Duodenal mucosa (tissue), 2 donors: ENCODE data around the gene NRXN3.

Experiments used
- H3K27ac ChIP-seq: one replicate; pipeline ENCODE4 v1.7.0; 2013; ENCODE audit warnings: low read depth, low read length
- H3K27me3 ChIP-seq, 2 donors: one replicate each; pipeline ENCODE4 v1.7.0; 2013; ENCODE audit warnings: low read length in 2 of 2, control low read depth in 1 of 2; ENCODE audit not compliant: insufficient read depth in 2 of 2, control insufficient read depth in 1 of 2
- H3K36me3 ChIP-seq, 2 donors: one replicate each; pipeline ENCODE4 v1.7.0; 2013; ENCODE audit warnings: low read length in 2 of 2, control low read depth in 1 of 2; ENCODE audit not compliant: insufficient read depth in 2 of 2, control insufficient read depth in 1 of 2
- H3K4me1 ChIP-seq, 2 donors: one replicate each; pipeline ENCODE4 v1.7.0; 2013; ENCODE audit warnings: low read length in 2 of 2, control low read depth in 1 of 2; ENCODE audit not compliant: insufficient read depth in 2 of 2, control insufficient read depth in 1 of 2
- H3K4me3 ChIP-seq, 2 donors: one replicate each; pipeline ENCODE4 v1.7.0; 2013; ENCODE audit warnings: low read length in 2 of 2, low read depth in 1 of 2
- H3K9ac ChIP-seq, 2 donors: one replicate each; pipeline ENCODE4 v1.7.0; 2013; ENCODE audit warnings: low read length in 2 of 2, low read depth in 1 of 2
- H3K9me3 ChIP-seq, 2 donors: one replicate each; pipeline ENCODE4 v1.7.0; 2013; ENCODE audit warnings: low read length in 2 of 2, control low read depth in 1 of 2; ENCODE audit not compliant: control insufficient read depth in 1 of 2

The NRXN3 gene

GRCh38 chr14:79855789-79856188 lies 1685.6 kb downstream of the NRXN3 start:
- Histone ChIP-seq H3K9me3 (no peaks in the 10 kb centered on the region), H3K9ac (no peak overlapping the region), H3K27me3 (no peaks in the 10 kb centered on the region), H3K4me3 (no peak overlapping the region), H3K4me1 (no peaks in the 10 kb centered on the region), H3K27ac (no peak overlapping the region), H3K36me3 (no peaks in the 10 kb centered on the region)

DNA sequence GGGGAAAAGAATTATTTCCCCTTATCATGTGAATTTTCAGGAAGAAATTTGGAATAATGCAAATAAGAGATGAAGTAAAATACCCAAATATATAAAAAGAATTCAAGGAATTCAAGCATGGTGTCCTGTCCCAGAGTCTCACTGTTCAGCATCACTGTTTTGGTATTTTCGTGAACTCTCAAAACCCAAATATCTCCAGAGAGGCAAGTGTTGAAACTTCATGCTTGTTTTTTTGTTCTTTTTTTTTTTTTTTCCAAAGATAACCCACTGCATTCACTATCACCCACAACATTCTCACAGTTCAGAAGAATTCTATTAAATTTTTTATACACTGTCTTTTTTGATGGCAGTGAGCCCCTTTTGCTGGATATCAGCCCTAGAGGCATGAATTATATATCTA lies 1686.2 kb downstream of the NRXN3 start:
- Histone ChIP-seq H3K9me3 (no peaks in the 10 kb centered on the region), H3K36me3 (no peaks in the 10 kb centered on the region), H3K4me1 (no peaks in the 10 kb centered on the region), H3K9ac (no peak overlapping the region), H3K4me3 (no peak overlapping the region), H3K27me3 (no peaks in the 10 kb centered on the region), H3K27ac (no peak overlapping the region)

- no peaks in the 10 kb centered on the region for H3K27me3 ChIP-seq
- H3K9me3 ChIP-seq = no peaks in the 10 kb centered on the region
- H3K36me3 ChIP-seq = no peaks in the 10 kb centered on the region
- no peaks in the 10 kb centered on the region for H3K4me1 ChIP-seq
- no peak overlapping the region for H3K4me3 ChIP-seq
- no peak overlapping the region for H3K9ac ChIP-seq
- no peak overlapping the region for H3K27ac ChIP-seq
These were observed 1690.9 kb downstream of the NRXN3 start for GRCh38 chr14:79861111-79861510.

DNA sequence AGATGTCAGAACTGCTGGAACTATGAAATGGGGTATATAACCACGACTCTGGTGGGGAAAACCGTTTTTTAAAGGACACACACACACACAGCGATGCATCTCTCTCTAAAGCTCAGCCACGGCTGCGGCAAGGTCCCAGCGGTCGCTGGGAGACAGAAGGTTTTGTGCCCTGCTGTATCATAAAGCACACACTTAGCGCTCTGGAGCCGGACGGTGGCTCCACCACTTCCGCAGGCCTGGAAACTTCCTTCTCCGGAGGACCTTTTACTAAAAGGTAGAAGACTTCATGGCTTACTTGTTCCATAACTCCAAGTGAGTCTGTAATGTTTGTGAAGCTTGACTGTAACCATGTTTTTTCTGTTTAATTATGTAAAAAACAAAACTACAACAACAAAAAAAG lies 1691.9 kb downstream of the NRXN3 start:
- no peaks in the 10 kb centered on the region for H3K9me3 ChIP-seq
- H3K36me3 ChIP-seq = no peaks in the 10 kb centered on the region
- no peak overlapping the region for H3K4me3 ChIP-seq
- no peaks in the 10 kb centered on the region for H3K27me3 ChIP-seq
- no peaks in the 10 kb centered on the region for H3K4me1 ChIP-seq
- no peak overlapping the region for H3K27ac ChIP-seq
- H3K9ac ChIP-seq = no peak overlapping the region

GRCh38 chr14:79871136-79871535 lies 1701.0 kb downstream of the NRXN3 start:
- Histone ChIP-seq H3K9me3 (no peaks in the 10 kb centered on the region), H3K36me3 (no peaks in the 10 kb centered on the region), H3K27me3 (no peaks in the 10 kb centered on the region), H3K27ac (no peak overlapping the region), H3K4me3 (no peak overlapping the region), H3K4me1 (no peaks in the 10 kb centered on the region), H3K9ac (no peak overlapping the region)

GRCh38 chr14:79878229-79878628 lies 1708.1 kb downstream of the NRXN3 start:
- no peaks in the 10 kb centered on the region for H3K9me3 ChIP-seq
- H3K27ac ChIP-seq = no peak overlapping the region
- H3K36me3 ChIP-seq = no peaks in the 10 kb centered on the region
- no peaks in the 10 kb centered on the region for H3K27me3 ChIP-seq
- no peaks in the 10 kb centered on the region for H3K4me1 ChIP-seq
- no peak overlapping the region for H3K9ac ChIP-seq
- no peak overlapping the region for H3K4me3 ChIP-seq

- no peak overlapping the region for H3K4me3 ChIP-seq
- no peaks in the 10 kb centered on the region for H3K4me1 ChIP-seq
- no peak overlapping the region for H3K9ac ChIP-seq
- no peak overlapping the region for H3K27ac ChIP-seq
- H3K9me3 ChIP-seq = no peaks in the 10 kb centered on the region
- H3K27me3 ChIP-seq = no peaks in the 10 kb centered on the region
- no peaks in the 10 kb centered on the region for H3K36me3 ChIP-seq
These were observed 1708.6 kb downstream of the NRXN3 start for GRCh38 chr14:79878785-79879184.

GRCh38 chr14:79881299-79881698 lies 1711.1 kb downstream of the NRXN3 start:
- no peaks in the 10 kb centered on the region for H3K9me3 ChIP-seq
- no peak overlapping the region for H3K9ac ChIP-seq

GRCh38 chr14:79890527-79890926 lies 1720.4 kb downstream of the NRXN3 start:
- no peaks in the 10 kb centered on the region for H3K27me3 ChIP-seq
- H3K9ac ChIP-seq = no peak overlapping the region
- no peaks in the 10 kb centered on the region for H3K9me3 ChIP-seq
- H3K4me1 ChIP-seq = peaks cover 0 to 1% of the 10 kb centered on the region in 2 donors
- no peak overlapping the region for H3K27ac ChIP-seq
- H3K4me3 ChIP-seq = no peak overlapping the region
- no peaks in the 10 kb centered on the region for H3K36me3 ChIP-seq

More at GRCh38 chr14:79881299-79881698, 1711.1 kb downstream of the NRXN3 start:
- Histone ChIP-seq H3K27me3 (no peaks in the 10 kb centered on the region), H3K4me3 (no peak overlapping the region), H3K4me1 (no peaks in the 10 kb centered on the region), H3K27ac (no peak overlapping the region), H3K36me3 (no peaks in the 10 kb centered on the region)

- H3K4me1 ChIP-seq = peaks cover 0 to 11% of the 10 kb centered on the region in 2 donors
- H3K36me3 ChIP-seq = no peaks in the 10 kb centered on the region
- no peak overlapping the region for H3K9ac ChIP-seq
- H3K27me3 ChIP-seq = no peaks in the 10 kb centered on the region
- H3K27ac ChIP-seq = no peak overlapping the region
- no peaks in the 10 kb centered on the region for H3K9me3 ChIP-seq
- H3K4me3 ChIP-seq = no peak overlapping the region
These were observed 1725.8 kb downstream of the NRXN3 start for GRCh38 chr14:79896009-79896408.

- Histone ChIP-seq H3K4me3 (no peak overlapping the region), H3K27me3 (no peaks in the 10 kb centered on the region), H3K36me3 (no peaks in the 10 kb centered on the region), H3K9me3 (no peaks in the 10 kb centered on the region), H3K4me1 (peaks cover 0 to 11% of the 10 kb centered on the region in 2 donors), H3K27ac (no peak overlapping the region), H3K9ac (no peak overlapping the region)
These were observed 1729.4 kb downstream of the NRXN3 start for GRCh38 chr14:79899610-79900009.
